HepG2 (cell line): ENCODE data around the gene SMIM13. TPM values are rescaled to one million over a fixed set of nuclear protein-coding genes. Genes with fewer than 3 reads are reported as not detected.

Experiments used
- ATAC-seq: fragments of 200-7000 bp; cut with Tn5 transposase; 3 replicates; pipeline ENCODE4 v1.9.1; 2020; ENCODE audit warnings: mild to moderate bottlenecking, moderate library complexity
- BruUV-seq: library from RNA; stranded (reverse); fragments of 400-500 nt; replicated peaks from 2 replicates; lab custom pipeline; 2021; lab: Mats Ljungman, UMichigan
- CTCF ChIA-PET: fragments of 300-600 bp; formaldehyde crosslinking; extraction: SDS; loops from one replicate; lab custom pipeline; 2021; ENCODE audit warnings: low total read pairs, inconsistent platforms, low intra/inter-chr PET ratio; lab: Yijun Ruan, JAX
- POLR2A ChIA-PET: fragments of 350-600 bp; sonication (Branson Sonifier 250); formaldehyde crosslinking; loops from one replicate; lab custom pipeline; 2020; ENCODE audit warnings: antibody characterized with exemption, inconsistent platforms; lab: Yijun Ruan, JAX
- DNase-seq: peaks from one replicate; pipeline ENCODE4 v3.0.0-alpha.2; 2015; ENCODE audit warnings: low spot score
- FAIRE-seq: peaks from 3 replicates; lab custom pipeline; 2011; peaks lifted over from hg19 to GRCh38; lab: Jason Lieb, UNC
- H2AFZ ChIP-seq: one replicate; pipeline ENCODE4 v1.6.1; 2011; ENCODE audit warnings: low read length, inconsistent platforms
- H3K27ac ChIP-seq: fragments of 300-600 bp; 3 replicates; pipeline ENCODE4 v1.8.0; 2011; ENCODE audit warnings: mixed run types, mild to moderate bottlenecking, mixed read lengths, low read length, inconsistent platforms; ENCODE audit not compliant: insufficient read depth; ENCODE audit errors: extremely low read length
- H3K27me3 ChIP-seq, 2 experiments: fragments of 200-600 bp in 1 of 2; 2 replicates in 1 of 2; 3 replicates in 1 of 2; pipeline versions ENCODE4 v1.6.0 to v1.8.0; 2011; ENCODE audit warnings: low read length in 2 of 2, mild to moderate bottlenecking in 2 of 2, moderate library complexity in 2 of 2, inconsistent platforms in 1 of 2; ENCODE audit not compliant: insufficient read depth in 2 of 2, control insufficient read depth in 1 of 2
- H3K36me3 ChIP-seq, 2 experiments: fragments of 200-600 bp in 1 of 2; replicated peaks in 1 of 2; 2 replicates in 1 of 2; 3 replicates in 1 of 2; pipeline versions ENCODE4 v1.5.1 to v1.8.0; 2011; ENCODE audit warnings: low read length in 2 of 2, inconsistent platforms in 1 of 2; ENCODE audit not compliant: insufficient read depth in 2 of 2, control insufficient read depth in 1 of 2
- H3K4me1 ChIP-seq: 2 replicates; pipeline ENCODE4 v1.5.1; 2012; ENCODE audit warnings: low read length, inconsistent platforms; ENCODE audit not compliant: insufficient read depth
- H3K4me2 ChIP-seq: 2 replicates; pipeline ENCODE4 v1.6.0; 2011; ENCODE audit warnings: low read depth, low read length, inconsistent platforms
- H3K4me3 ChIP-seq, 3 experiments: fragments of 200-600 bp in 1 of 3; sonication (generic), shearing (Covaris generic) in 1 of 3; replicated peaks in 1 of 3; 2 replicates each; pipeline ENCODE4 v1.5.1; 2011 to 2016; ENCODE audit warnings: low read length in 3 of 3, inconsistent platforms in 2 of 3, low read depth in 2 of 3, mild to moderate bottlenecking in 2 of 3, control low read depth in 1 of 3, mixed read lengths in 1 of 3; ENCODE audit not compliant: insufficient read depth in 1 of 3
- H3K79me2 ChIP-seq: one replicate; pipeline ENCODE4 v1.6.1; 2011; ENCODE audit warnings: low read length, inconsistent platforms; ENCODE audit not compliant: insufficient read depth
- H3K9ac ChIP-seq: 2 replicates; pipeline ENCODE4 v1.6.0; 2011; ENCODE audit warnings: mild to moderate bottlenecking, low read depth, low read length, inconsistent platforms; ENCODE audit not compliant: insufficient read depth
- H3K9me3 ChIP-seq: 2 replicates; pipeline ENCODE4 v1.5.1; 2012; ENCODE audit warnings: mild to moderate bottlenecking, low read length
- H4K20me1 ChIP-seq: 2 replicates; pipeline ENCODE4 v1.6.0; 2011; ENCODE audit warnings: inconsistent platforms, mild to moderate bottlenecking, low read length, moderate library complexity; ENCODE audit not compliant: insufficient read depth
- ARNT ChIP-seq: fragments of 450-650 bp; IDR thresholded peaks from 2 replicates; pipeline ENCODE4 v1.6.1; 2017
- CAMTA2 ChIP-seq: sonication (generic); formaldehyde crosslinking; IDR thresholded peaks from 2 replicates; pipeline ENCODE4 v1.4.0; 2020; ENCODE audit warnings: mild to moderate bottlenecking, missing genetic modification reagents, borderline replicate concordance
- DRAP1 ChIP-seq: IDR thresholded peaks from 2 replicates; pipeline ENCODE4 v1.6.1; 2016; ENCODE audit warnings: missing genetic modification reagents, missing compliant biosample characterization
- MLX ChIP-seq: IDR thresholded peaks from 2 replicates; pipeline ENCODE4 v1.6.1; 2016
- PATZ1 ChIP-seq: sonication (generic); formaldehyde crosslinking; IDR thresholded peaks from 2 replicates; pipeline ENCODE4 v1.4.0; 2020; ENCODE audit warnings: missing genetic modification reagents
- REXO4 ChIP-seq: sonication (generic); formaldehyde crosslinking; IDR thresholded peaks from 2 replicates; pipeline ENCODE4 v1.8.0; 2022; ENCODE audit warnings: missing genetic modification reagents, mild to moderate bottlenecking, borderline replicate concordance
- ZNF235 ChIP-seq: sonication (generic); formaldehyde crosslinking; IDR thresholded peaks from 2 replicates; pipeline ENCODE4 v1.8.1; 2023; ENCODE audit warnings: mild to moderate bottlenecking, missing genetic modification reagents, borderline replicate concordance
- ZNF468 ChIP-seq: sonication (generic); formaldehyde crosslinking; IDR thresholded peaks from 2 replicates; pipeline ENCODE4 v1.8.0; 2022; ENCODE audit warnings: mild to moderate bottlenecking, moderate library complexity, missing genetic modification reagents
- ZSCAN12 ChIP-seq: sonication (generic); formaldehyde crosslinking; IDR thresholded peaks from 2 replicates; pipeline ENCODE4 v1.9.0; 2021; ENCODE audit warnings: mild to moderate bottlenecking, missing genetic modification reagents
- ZSCAN21 ChIP-seq: sonication (generic); formaldehyde crosslinking; IDR thresholded peaks from 2 replicates; pipeline ENCODE4 v1.8.0; 2022; ENCODE audit warnings: mild to moderate bottlenecking, missing genetic modification reagents, moderate library complexity, borderline replicate concordance
- WGBS: methylation state at CpG from one replicate; pipeline ENCODE4 v1.1.6; 2017; ENCODE audit warnings: low lambda C conversion rate; 5-methylcytosine and 5-hydroxymethylcytosine counted together
- in situ Hi-C: cut with HindIII; loops from 2 replicates; pipeline ENCODE4 v1.10.0; 2017; ENCODE audit warnings: low pct_unique_long_range_greater_than_20kb; ENCODE audit not compliant: extremely low pct_ligation_motif_present
- intact Hi-C: fragments of 100-400 bp; cut with micrococcal nuclease; formaldehyde crosslinking; loops from one replicate; pipeline ENCODE4 v1.10.0; 2022; ENCODE audit not compliant: unreplicated experiment
- polyA plus RNA-seq, 8 experiments: library from polyadenylated mRNA; depleted of rRNA in 3 of 8; stranded (reverse) in 7 of 8; unstranded in 1 of 8; fragments of >200 nt; fragmentation: Illumina TruSeq in 4 of 8; extraction: Trizol in 4 of 8; gene quantifications; 2 replicates each; pipeline versions ENCODE4 v1.2.1 to v1.2.3, GENCODE V29; 2011 to 2016; ENCODE audit warnings: low read depth in 4 of 8, missing spikeins in 1 of 8, mixed read lengths in 1 of 8; ENCODE audit not compliant: insufficient read depth in 1 of 8
- total RNA-seq, 5 experiments: library from RNA; depleted of rRNA; stranded (reverse); fragments of >200 nt; fragmentation: Illumina TruSeq; extraction: Trizol; gene quantifications; 2 replicates each; pipeline ENCODE4 v1.2.3, GENCODE V29; 2016; ENCODE audit warnings: low read depth in 1 of 5

The SMIM13 gene
- total and polyA plus RNA-seq, 2 of the 13 experiments (the other 11 are each of a cell fraction or from before 2014, with no cell fraction given) = 2.7 to 10.2 TPM

GRCh38 chr6:11139051-11139960 lies 45.7 kb downstream of the SMIM13 start (continued):
- TF ChIP-seq DRAP1 (CRISPR knock-in tag) (no peak), PATZ1 (CRISPR knock-in tag) (no peak)

GRCh38 chr6:11140056-11140455 lies 46.4 kb downstream of the SMIM13 start:
- BruUV-seq = no TSS peak

More at GRCh38 chr6:11140056-11140455, 46.4 kb downstream of the SMIM13 start:
- Histone ChIP-seq H3K4me2 (no peak overlapping the region), H3K27me3 (no peaks in the 10 kb centered on the region), H3K36me3 (peaks cover 3 to 10% of the 10 kb centered on the region in 2 experiments), H4K20me1 (no peaks in the 10 kb centered on the region), H2AFZ (no peak overlapping the region), H3K9ac (no peak overlapping the region), H3K4me1 (peaks cover 16% of the 10 kb centered on the region), H3K79me2 (no peaks in the 10 kb centered on the region), H3K4me3 (no peak overlapping the region), H3K9me3 (no peaks in the 10 kb centered on the region), H3K27ac (no peak overlapping the region)
- ChIA-PET CTCF (no interaction called here), POLR2A (no interaction called here)
- no peak for FAIRE-seq
- ATAC-seq = no peak
- WGBS = 75% methylated on average over 3 of the region's 3 CpGs
- in situ Hi-C loops = loop anchor here (5.0 kb wide), 2 partner anchors 357 to 432 kb away; no protein-coding TSS in a partner anchor
- no peak for DNase-seq
- TF ChIP-seq ARNT (no peak), ZSCAN12 (CRISPR knock-in tag) (no peak), CAMTA2 (CRISPR knock-in tag) (no peak), ZSCAN21 (no peak), ZNF235 (CRISPR knock-in tag) (no peak), REXO4 (CRISPR knock-in tag) (no peak), MLX (CRISPR knock-in tag) (no peak), ZNF468 (no peak)
- intact Hi-C loops = loop anchor here (5.0 to 10.0 kb wide), 4 partner anchors 48 to 185 kb away; partner anchors contain the start of genes NEDD9 and SMIM13
